ENCODE measurements around the gene GABBR2.
"Not testable (repeated sequence)": the region's sequence is repeated elsewhere in the genome, so short reads cannot be mapped to it uniquely, and the experiment has no call there.

GABBR2 gene

DNA sequence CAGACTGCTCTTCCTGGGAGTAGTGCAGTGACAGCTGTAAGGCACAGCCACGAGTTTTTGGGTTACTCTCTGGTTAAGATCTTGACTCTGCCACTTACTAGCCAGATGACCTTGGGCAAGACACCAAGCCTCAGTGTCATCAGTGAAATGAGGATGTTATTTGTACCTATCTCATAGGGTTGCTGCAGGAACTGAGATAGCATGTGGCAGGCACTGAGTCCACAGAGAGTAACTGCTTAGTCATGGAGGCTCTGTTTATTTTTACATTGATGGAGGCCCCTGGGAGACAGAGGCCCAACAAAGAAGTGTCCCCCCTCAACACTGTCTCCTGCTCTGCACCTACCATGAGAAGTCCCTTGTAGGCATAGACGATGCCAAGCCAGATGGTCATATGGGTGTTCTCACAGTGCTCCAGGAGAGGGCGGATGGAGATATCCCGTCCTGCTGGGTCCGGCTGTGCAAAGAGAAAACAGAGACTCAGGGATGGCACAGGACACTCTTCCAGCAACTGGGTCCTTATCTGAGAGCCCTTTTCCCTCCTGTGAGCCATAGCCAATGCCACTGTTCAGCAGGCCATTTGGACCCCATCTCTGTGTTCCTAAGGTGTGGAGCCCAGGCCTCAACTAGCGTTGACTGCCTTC is 397.9 kb downstream of the GABBR2 start:
- DNase-seq: no peak

DNA sequence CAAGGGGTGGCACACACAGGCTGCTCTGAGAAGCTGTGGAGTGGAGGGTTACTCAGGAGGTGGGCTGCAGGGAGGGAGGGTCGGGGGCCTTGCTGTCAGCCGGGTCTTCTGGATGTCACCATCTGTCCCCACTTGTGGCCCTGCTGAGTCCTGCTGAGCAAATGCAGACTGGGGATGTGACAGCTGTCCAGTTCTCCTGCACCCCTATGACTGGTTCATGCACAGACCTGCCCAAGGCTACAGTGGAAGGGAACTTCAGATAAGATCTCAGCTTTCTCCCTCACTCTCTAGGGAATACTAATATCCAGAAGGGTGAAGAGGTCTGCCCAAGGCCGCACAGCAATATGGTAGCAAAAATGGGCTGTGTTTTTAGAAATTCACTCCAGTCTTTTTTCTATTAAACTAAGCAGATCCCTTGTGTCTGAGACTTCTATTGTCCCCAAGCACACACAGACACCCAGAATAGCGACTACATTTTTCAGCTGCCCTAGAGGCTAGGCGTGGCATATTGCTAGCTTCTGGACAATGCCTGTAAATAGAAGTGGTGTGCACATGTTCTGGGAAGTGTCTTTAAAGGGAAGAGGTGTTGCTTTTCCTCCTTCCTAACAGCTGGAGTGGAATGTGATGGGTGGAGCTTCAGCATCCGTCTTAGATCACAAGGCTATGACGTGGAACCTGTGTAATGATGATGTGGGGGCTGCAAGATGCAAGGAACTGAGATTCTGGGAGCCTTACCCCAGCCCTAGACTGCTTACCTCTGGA is 402.2 kb downstream of the GABBR2 start:
- no peak for DNase-seq

DNA sequence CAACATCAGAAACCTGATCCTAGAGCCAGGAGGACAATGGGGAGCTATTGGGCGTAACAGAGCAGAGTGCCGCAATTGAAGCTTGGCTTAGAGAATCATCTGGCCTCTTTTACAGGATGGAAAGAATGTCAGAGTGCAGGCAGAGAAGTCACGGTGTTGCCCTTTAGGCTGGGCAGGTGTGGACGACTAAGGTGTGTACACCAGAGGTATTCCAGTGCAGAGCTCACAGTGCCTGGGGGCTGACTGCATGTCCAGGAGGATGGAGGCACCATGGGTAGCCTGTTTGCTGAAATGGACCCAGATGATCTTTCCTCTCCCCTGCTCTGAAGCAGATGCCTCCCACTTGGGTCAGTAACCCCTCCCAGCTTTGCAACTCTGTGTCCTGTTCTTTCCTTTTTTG is 404.4 kb downstream of the GABBR2 start:
- DNase-seq: no peak

DNA sequence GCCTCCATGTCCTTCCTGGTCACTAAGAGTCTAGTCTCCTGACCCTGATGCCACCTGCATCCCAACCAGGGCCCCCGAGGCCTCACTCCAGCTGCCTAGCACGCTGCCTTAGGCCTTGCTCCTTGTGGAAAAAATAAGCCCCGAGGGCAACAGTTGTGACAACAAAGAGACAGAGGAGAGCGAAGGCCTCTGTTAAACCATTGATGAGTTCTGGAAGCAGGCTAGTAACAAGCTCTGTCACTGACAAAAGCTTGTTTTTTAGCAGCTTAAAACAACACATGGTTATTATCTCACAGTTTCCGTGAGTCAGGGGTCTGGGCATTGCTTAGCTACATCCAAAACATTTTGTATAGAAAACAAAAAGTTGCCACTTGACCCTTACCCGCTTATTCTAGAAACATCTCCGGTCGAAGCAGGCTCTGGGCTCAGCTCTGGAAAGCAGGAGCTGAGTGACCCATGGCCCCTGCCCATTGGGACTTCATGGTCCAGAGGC is 405.1 kb downstream of the GABBR2 start:
- no peak for DNase-seq

DNA sequence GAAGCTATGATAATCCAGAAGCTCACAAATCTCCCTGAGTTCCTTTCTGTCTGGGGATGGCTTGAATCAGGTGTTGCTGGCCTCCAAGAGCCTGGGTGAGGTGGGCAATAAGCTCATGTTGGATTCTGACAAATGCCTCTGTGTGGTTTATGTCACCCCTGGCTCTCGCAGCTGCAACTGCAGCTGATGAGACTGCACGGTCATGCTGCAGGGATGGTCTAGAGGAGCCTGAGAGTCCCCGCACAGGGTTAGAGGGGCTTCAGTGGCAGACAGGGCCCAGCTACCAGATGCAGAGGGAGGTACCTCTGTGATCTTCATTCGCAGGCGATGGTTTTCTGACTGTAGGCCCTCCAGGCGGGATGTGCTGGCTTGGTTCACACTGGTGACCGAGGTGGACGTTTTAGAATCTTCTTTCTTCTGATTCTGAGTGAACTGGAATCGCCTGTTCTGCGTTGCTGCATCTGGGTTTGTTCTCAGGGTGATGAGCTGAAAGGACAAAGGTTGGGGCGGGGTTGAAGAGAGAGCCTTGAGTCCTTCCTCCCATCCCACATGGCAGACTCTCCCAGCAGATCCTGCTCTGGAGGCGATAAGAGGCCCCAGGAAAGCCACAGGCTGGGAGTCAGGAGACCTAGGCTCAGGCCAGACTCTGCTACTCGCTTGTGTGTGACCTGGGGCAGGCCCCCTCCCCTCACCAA is 405.6 kb downstream of the GABBR2 start:
- no peak for DNase-seq

DNA sequence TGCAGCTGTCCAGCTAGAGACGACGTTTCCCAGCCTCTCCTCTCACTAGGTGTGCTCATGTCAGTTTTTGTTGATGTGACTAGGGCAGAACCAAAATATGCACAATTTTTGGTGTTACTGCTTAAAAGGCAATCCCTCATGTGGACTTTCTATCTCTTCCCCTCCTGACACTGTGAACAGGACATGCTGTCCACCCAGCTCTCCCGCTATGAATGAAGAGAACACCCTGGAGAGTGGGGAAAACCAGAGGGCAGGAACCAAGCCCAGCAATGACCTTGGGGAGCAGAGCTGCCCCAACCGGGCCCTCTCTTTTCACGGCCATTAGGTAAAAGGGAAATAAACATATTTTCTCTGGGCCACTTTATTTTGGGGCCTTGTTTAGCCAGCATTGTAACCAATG is 406.6 kb downstream of the GABBR2 start:
- no peak for DNase-seq

DNA sequence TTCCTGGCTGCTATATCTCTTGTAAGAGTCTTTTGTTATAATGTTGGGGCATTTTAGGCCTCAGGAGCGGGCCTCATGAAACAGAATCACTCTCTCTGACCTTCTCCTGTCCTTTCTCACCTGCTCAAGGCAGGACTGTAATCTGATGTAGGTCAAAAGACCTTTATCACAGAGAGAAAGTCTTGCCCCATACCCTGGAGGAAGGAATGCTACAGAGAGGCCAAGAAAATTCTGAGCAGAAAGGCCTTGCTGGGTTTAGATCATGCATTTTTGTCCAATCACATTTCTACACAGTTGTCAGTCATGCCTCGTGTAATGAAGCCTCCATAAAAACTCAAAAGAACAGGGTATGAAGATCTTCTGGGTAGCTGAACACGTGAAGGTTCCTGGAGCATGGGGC is 408.1 kb downstream of the GABBR2 start:
- no peak for DNase-seq

DNA sequence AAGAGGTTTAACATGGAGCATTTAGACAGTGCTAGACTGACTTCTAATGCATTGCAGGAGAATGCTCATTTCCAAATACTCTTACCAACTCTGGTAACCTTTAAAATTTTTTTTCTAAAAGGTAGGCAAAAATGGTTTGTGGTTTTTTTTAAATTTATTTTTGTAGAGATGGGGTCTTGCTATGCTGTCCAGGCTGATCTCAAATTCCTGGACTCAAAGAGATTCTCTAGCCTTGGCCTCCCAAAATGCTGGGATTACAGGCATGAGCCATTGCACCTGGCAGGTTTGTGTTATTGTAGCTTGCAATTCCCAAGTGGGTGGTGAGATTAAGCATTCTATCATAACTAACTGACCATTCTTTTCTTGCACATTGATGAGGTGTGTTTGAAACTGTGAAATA is 410.3 kb downstream of the GABBR2 start:
- no peak for DNase-seq

DNA sequence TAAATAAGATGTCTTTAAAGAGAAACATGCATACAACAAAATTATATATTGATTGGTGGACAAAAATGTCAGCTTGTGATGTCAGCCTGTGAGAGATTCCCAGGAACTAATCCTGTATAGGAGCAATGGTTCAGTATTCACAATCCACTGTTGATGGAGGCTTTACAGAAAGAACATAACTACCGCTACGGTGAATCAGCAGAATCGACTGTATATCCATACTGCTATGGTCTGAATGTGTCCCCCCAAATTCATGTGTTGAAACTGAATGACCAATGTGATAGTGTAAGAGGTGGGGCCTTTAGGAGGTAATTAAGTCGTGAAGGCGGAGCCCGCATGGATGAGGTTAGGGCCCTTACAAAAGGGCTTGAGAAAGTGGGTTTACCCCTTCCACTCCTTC is 412.9 kb downstream of the GABBR2 start:
- no peak for DNase-seq

DNA sequence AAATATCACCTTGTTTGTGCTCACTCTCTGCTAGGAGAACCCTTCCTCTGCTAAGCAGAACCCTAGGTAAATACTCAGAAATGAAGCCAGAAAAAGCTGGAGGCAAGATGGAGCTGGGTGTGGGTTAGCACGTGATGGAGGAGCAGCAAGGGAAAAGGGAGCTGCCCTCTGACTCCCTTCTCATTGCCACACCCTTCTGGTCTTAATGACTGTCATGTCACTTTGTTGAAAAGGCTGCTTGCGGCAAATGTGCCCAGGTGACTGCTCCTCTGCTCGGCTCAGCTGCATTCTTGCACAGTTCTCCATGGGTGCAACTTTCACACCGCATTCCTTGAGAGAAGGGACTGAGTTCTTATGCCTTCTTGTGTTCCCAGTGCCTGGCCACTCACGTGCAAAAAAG is 416.9 kb downstream of the GABBR2 start:
- DNase-seq: no peak

DNA sequence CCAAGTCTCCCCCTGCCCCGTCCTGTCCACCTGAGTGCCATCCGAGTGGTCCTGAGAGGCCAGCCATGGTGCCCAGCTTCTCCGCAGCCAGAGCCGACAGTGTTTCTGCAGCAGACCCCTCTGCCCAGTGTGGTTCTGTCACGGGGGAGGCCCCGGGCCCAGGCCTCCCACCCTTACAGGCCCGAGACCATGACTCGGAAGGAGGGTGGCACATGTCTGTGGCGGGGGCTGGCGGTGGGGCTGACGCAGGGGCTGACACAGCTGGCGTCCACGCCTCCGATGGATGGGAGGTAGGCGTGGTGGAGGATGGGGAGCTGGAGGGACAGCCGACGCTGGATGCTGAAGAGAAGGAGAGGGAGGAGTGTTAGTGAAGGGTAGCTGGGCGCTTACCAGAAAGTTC is 418.3 kb downstream of the GABBR2 start:
- no peak for DNase-seq

DNA sequence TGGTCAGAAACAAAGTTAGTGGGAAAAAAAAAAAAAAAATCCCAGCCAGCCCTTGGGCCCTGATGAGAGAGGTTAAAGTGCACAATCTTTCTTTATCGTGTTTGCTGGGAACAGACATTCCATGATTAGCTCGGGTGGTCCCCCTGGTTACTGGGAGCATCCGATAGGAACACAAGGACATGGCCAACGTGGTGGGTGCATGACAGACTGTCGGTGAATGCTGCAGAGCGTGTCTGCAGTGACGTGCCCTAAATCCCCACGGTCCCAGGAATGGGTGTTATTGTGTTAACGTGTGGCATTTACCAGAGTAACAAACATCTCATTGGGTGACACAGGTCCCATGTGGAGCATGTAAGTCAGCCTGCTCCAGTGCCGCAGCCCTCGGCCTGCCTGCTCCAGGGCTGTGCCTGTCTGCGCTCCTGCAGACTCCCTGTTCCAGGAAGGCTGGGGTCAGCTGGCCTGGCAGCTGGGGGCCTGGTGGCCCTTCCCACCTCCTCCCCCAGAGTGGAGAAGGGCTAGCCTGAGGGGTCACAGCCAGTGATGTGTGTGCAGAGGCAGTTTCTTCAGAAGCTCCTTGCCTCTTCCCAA is 419.0 kb downstream of the GABBR2 start:
- no peak for DNase-seq

DNA sequence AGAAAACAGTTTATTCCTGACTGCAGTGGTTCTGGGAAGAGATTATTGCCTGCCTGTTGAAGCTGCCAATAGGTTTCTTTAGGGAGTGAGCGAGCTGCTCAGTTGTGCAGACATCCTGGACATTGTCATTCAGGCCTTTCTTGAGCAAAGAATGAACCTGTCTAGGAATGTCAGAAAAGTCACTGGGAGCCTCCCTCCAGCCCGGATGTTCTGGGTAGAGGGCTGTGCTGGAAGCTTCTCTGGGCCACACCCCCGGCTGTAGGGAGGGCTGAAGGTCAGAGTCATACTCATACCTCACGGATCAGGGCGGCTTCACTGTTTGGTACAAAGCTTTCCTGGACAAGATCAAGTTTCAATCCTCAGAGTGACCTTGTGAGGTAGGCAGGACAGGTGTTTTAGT is 419.9 kb downstream of the GABBR2 start:
- DNase-seq: no peak

DNA sequence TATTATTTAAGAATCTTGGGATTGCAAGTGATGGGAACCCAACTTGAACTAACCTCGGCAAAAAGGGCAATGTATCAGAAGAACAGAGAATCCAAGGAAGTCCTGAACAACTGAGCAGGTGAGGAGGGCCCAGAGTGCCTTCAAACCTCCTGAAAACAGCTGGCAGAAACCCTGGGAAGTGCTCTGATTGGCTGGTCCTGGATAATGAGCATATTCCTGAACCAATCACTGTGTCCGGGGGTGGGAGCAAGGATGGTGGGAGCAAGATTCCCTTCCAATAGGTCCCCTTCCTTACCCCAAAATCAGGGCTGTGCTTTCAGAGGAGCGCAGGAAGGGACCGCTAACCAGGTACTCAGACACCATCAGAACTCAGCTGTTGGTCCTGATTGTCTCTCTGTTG is 421.4 kb downstream of the GABBR2 start:
- DNase-seq: no peak

DNA sequence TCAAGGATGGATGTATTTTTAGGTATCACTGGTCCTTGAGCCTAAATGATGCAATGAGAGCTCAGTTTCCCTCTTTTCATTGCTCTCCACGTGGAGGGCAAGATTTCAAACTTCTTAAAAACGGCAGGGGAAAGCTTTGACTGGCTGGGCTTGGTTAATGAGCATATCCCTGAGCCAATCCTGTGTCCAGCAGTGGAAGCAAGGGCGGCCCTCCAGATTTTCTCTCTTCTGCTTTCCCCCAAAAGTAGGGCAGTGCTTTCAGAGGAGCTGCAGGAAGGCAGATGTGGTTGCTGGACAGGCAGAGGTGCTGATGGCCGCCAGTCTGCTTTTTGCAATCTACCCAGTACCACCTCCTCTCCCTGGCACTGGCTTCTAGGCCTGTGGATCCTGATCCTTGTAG is 423.3 kb downstream of the GABBR2 start:
- no peak for DNase-seq

DNA sequence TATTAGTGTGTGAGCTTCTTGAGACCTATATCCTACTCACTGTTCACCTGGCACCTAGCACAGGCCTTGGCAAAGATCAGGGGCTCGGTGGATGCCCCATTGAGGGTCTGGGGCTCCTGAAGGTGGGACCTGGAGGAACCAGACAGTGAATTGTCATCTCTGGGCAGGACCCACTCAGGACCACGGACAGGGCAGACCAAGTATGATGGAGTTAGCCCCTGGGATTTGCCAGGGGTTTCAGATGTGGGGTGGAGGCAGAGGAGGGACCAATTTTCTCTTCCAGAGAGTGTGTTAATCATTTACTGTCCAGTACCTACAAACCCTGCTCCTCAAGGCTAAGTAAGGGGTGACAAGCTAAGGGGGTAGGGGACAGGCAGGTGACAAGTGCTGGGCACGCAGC is 424.0 kb downstream of the GABBR2 start:
- no peak for DNase-seq

DNA sequence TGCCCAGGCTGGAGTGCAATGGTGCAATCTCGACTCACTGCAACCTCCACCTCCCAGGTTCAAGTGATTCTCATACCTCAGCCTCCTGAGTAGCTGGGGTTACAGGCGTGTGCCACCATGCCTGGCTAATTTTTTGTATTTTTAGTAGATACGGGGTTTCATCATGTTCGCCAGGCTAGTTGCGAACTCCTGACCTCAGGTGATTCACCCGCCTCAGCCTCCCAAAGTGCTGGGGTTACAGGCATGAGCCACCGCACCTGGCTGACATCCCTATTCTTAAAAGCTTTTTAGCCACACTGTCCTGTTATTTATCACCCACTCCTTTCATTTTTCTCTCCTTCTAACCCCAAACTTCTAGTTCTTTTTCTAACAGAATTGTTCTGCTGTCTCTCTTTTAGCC is 425.6 kb downstream of the GABBR2 start:
- DNase-seq: not testable (repeated sequence)

DNA sequence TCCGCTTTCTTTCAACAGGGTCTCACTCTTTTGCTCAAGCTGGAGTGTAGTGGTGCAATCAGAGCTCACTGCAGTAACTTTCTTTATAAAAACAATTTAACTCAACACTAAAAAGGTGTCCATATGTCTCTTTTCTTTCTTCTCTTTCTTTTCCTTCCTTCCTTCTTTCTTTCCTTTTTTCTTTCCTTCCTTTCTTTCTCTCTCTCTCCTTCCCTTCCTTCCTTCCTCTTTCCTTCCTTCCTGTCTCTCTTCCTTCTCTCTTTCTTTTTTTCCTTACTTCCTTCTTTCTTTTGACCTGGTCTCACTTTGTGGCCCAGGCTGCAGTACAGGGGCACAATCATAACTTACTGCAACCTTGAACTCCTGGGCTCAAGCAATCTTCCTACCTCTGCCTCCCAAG is 427.5 kb downstream of the GABBR2 start:
- DNase-seq: no peak

DNA sequence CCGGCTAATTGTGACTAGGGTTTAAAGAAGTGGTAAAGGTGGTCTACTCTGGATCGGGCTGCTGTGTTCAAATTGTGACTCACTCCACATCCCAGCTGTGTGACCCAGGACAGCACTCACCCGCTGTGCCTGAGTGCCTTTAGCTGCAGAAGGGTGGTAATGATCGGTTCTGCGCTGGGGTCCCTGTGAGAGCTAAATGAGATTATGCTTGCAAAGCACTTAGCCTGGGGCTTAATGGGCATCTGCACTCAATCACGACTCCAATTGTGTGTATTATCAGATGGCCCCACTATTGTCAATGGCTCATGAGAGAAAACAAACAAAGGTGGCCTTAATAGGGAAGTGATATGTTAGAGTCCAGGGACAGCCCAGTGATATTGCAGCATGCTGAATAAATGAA is 428.2 kb downstream of the GABBR2 start:
- DNase-seq: no peak

DNA sequence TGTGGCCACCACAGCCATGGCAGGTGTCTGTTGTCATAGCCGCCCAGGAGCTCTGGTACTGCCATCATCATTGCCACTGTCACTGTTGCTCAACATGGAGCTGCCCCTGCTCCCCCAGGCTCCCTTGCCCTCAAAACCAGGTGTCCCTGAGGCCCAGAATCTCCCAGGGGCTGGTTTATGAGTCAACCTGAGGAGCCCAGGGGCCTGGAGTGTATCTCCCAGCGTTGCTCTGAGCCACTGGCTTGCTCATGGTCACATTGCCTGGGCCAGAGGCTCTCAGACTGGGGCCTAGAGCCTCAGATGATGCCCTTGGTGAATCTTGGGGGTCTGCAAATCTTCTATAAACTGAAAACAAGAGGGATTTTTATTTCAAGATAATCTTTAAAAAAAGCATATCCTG is 428.6 kb downstream of the GABBR2 start:
- no peak for DNase-seq

DNA sequence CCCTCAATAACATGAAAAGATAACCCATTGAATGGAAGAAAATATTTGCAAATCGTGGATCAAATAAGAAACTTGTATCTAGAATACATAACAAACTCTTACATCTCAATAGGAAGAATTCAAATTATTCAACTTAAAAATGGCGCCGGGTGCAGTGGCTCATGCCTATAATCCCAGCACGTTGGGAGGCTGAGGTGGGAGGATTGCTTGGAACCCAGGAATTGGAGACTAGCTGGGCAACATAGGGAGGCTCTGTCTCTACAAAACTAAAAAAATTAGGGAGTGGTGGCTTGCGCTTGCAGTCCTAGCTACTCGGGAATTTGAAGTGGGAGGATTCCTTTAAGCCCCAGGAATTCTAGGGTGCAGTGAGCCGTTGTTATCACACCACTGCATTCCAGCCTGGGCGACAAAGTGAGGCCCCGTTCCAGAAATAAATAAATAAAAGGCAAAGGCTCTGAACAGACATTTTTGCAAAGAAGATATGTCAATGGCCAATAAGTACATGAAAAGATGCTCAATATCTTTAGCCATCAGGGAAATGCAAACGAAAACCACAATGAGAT is 431.7 kb downstream of the GABBR2 start:
- DNase-seq: no peak

DNA sequence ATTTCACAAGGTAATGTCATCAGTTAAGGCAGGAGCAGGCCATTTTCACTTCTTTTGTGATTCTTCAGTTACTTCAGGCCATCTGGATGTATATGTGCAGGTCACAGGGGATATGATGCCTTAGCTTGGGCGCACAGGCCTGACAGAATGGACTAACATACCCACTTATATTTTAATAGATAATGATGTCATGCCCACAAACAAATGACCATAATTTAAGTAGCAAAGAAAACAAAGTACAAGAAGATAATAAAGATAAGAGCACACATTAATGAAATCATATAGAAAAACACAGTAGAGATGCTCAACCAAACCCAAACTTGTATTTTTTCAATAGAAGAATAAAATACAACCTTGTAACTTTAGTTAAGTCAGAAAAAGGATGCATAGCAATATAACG is 433.6 kb downstream of the GABBR2 start:
- DNase-seq: no peak

DNA sequence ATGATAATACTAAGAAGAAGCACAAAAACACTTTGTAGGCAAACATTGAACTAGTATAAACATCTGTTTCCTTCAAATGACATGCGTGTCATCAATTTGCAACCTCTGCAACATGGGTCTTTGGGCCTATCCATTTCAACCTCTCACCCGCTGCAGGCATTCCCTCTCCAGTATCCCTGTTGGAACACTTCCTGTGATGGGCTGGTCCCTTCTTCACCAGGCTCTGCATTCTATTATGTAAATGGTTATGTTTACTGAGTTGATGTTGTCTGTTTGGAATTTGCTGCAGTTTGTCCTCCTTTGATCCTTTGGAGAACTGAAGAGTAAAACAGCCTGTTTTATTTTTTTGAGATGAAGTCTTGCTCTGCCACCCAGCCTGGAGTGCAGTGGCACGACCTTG is 436.7 kb downstream of the GABBR2 start:
- no peak for DNase-seq
